NCI-H524 (cell line): ENCODE results near the gene EHHADH.
"Not testable (repeated sequence)": the region's sequence is repeated elsewhere in the genome, so short reads cannot be mapped to it uniquely, and the experiment has no call there.

Experiments
- DNase-seq, 2 experiments: peaks; one replicate each; lab custom pipeline; 2025; lab: John Stamatoyannopoulos, UW

The EHHADH gene

GRCh38 chr3:185251272-185251671 lies 2.6 kb downstream of the EHHADH start:
- DNase-seq: no peak

- DNase-seq: no peak
Observed at GRCh38 chr3:185250653-185251052, 3.2 kb downstream of the EHHADH start.

- no peak for DNase-seq
Observed at GRCh38 chr3:185250247-185250646, 3.6 kb downstream of the EHHADH start.

- DNase-seq: no peak
Observed at GRCh38 chr3:185242642-185243041, 11.2 kb downstream of the EHHADH start.

GRCh38 chr3:185236969-185237368 lies 16.9 kb downstream of the EHHADH start:
- no peak for DNase-seq

GRCh38 chr3:185233328-185233727 lies 20.5 kb downstream of the EHHADH start:
- DNase-seq: no peak

- DNase-seq: not testable (repeated sequence)
Observed at GRCh38 chr3:185226526-185226925, 27.3 kb downstream of the EHHADH start.

GRCh38 chr3:185225523-185225922 lies 28.3 kb downstream of the EHHADH start:
- DNase-seq: no peak

- no peak for DNase-seq
Observed at GRCh38 chr3:185225080-185225479, 28.8 kb downstream of the EHHADH start.

- no peak for DNase-seq
Observed at GRCh38 chr3:185221203-185221602, 32.6 kb downstream of the EHHADH start.

GRCh38 chr3:185216607-185216958 lies 37.3 kb downstream of the EHHADH start:
- no peak for DNase-seq

GRCh38 chr3:185215873-185216606 lies 37.8 kb downstream of the EHHADH start:
- DNase-seq: peak in 1 of 2 experiments; percentile 27

- DNase-seq: no peak
Observed at GRCh38 chr3:185212559-185212958, 41.3 kb downstream of the EHHADH start.

- no peak for DNase-seq
Observed at GRCh38 chr3:185212086-185212485, 41.8 kb downstream of the EHHADH start.

- DNase-seq: peak; percentile 93 to 96
Observed at GRCh38 chr3:185210621-185211142, 43.2 kb downstream of the EHHADH start.

GRCh38 chr3:185208823-185209222 lies 45.0 kb downstream of the EHHADH start:
- DNase-seq: no peak

- DNase-seq: no peak
Observed at GRCh38 chr3:185207931-185208746, 45.7 kb downstream of the EHHADH start.

- DNase-seq: no peak
Observed at GRCh38 chr3:185207481-185207880, 46.4 kb downstream of the EHHADH start.

- no peak for DNase-seq
Observed at GRCh38 chr3:185205865-185206264, 48.0 kb downstream of the EHHADH start.

- no peak for DNase-seq
Observed at GRCh38 chr3:185204894-185205293, 49.0 kb downstream of the EHHADH start.

- DNase-seq: no peak
Observed at GRCh38 chr3:185200639-185201038, 53.2 kb downstream of the EHHADH start.

GRCh38 chr3:185199671-185200070 lies 54.2 kb downstream of the EHHADH start:
- no peak for DNase-seq

GRCh38 chr3:185199206-185199605 lies 54.6 kb downstream of the EHHADH start:
- no peak for DNase-seq
